ENCODE data around the gene HERPUD2. TPM values are rescaled to one million over a fixed set of nuclear protein-coding genes. Genes with fewer than 3 reads are reported as not detected.

Gene HERPUD2
- total and polyA plus RNA-seq, 2 of the 8 experiments (the other 6 are each of a cell fraction or from before 2014, with no cell fraction given) = 18.3 to 27.3 TPM

- no peak for TF ChIP-seq CTCF (IDR thresholded peaks at IDR 0.05; ENCODE audit: control extremely low read depth in 1 of 3, insufficient read depth in 1 of 3, low read depth in 1 of 3, low read length in 3 of 3)
Measured at GRCh38 chr7:35648367-35648766, 46.6 kb downstream of the HERPUD2 start (continued).

Data from H1 (cell line).